GM11168 (cell line): ENCODE measurements around the gene BARX2.
"Not testable (repeated sequence)": the region's sequence is repeated elsewhere in the genome, so short reads cannot be mapped to it uniquely, and the experiment has no call there.

Experiments used
- in situ Hi-C: fragments of 300-500 bp; cut with MboI; formaldehyde crosslinking; loops from one replicate; pipeline ENCODE4 v1.12.0; 2022; ENCODE audit warnings: low sequenced_read_pairs; ENCODE audit not compliant: unreplicated experiment

Gene BARX2

GRCh38 chr11:129375751-129376657 lies at the start of gene BARX2:
Gene BARX2 (plus strand): TSS chr11:129375848. CDS start chr11:129376036, 188 bp downstream.
- in situ Hi-C loops, result loop anchor here (25.0 kb wide), 1 partner anchor 336 kb away; no protein-coding TSS in a partner anchor

- in situ Hi-C loops, result no loop called here
These were observed 48.7 kb upstream of the BARX2 start for GRCh38 chr11:129326921-129327320.

- in situ Hi-C loops, result not testable (repeated sequence)
These were observed 47.9 kb upstream of the BARX2 start for GRCh38 chr11:129327708-129328107.

GRCh38 chr11:129328756-129329155 lies 46.9 kb upstream of the BARX2 start:
- in situ Hi-C loops, result no loop called here

GRCh38 chr11:129331217-129331616 lies 44.4 kb upstream of the BARX2 start:
- in situ Hi-C loops, result no loop called here

GRCh38 chr11:129331871-129332274 lies 43.8 kb upstream of the BARX2 start:
- in situ Hi-C loops, result no loop called here

DNA sequence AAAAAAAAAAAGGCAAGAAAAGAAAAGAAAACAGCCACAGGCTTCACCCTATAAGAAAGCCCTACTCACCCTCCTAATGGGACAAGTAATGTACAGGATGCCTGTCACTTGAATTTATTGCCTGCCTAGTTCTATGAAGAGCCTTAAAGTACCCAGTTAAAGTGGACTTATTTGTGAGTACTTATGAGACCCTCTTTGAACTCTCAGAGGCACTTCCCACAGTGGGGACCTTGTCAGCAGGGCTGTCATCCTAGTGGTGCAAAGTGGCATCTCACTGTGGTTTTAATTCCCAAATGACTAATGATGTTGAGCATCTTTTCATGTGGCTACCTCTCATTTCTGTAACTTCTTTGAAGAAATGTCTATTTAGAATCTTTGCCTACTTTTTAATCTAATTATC lies 41.8 kb upstream of the BARX2 start:
- in situ Hi-C loops, result no loop called here

- in situ Hi-C loops, result not testable (repeated sequence)
These were observed 31.2 kb upstream of the BARX2 start for GRCh38 chr11:129344301-129344940.

- in situ Hi-C loops, result no loop called here
These were observed 28.7 kb upstream of the BARX2 start for GRCh38 chr11:129346916-129347315.

DNA sequence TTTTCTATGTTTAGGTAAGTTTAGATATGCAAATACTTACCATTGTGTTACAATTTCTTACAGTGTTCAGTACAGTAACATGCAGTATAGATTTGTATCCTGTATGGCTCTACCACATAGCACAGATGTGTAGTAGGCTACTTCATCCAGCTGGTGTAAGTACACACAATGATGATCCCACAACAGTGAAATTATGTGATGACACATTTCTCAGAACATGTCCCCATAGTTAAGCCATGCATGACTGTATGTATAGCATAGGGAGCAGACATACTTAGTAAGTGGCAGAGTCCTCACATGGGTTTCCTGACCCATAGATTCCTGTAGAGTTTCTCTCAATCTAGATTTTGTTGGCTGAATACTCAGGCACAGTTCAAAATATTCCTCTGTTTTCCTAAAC lies 26.8 kb upstream of the BARX2 start:
- in situ Hi-C loops, result no loop called here

DNA sequence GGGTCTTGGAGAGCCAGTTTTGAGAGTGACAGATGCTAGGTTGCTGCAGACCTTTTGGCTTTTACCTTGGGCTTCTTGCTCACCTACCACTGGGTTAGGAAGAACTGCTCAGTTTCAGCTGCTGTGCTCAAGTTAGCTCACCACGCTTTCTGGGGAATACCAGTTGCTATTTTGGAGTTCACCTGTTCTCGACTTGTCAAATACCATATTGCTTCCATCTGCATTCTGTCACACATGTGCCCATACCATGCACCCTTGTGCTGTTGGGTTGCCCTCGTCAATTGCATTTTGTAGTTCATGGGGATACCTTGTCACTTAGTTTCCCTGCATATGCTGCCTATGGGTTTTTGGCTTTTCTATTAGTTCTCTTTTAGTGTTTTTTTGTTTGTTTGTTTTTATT lies 23.0 kb upstream of the BARX2 start:
- in situ Hi-C loops, result no loop called here

- in situ Hi-C loops, result no loop called here
These were observed 21.0 kb upstream of the BARX2 start for GRCh38 chr11:129354691-129355090.

DNA sequence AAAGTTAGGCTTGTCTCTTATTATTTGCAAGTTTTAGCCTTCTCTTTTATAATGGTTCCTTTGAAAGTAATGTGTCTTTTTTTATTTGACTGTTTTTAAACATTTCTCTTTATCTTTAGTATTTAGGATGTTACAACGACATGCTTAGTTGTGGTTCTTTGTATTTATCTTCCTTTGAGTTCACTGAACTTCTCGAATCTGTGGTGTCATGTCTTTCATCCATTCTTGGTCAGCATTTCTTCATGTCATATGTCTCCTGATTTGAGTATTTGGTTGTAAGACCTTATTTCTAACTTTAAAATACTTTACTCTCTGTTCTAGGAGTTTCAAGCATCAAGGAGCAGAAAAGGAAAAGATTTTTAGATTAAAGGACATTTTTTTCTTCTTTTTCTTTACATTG lies 15.9 kb upstream of the BARX2 start:
- in situ Hi-C loops, result no loop called here

DNA sequence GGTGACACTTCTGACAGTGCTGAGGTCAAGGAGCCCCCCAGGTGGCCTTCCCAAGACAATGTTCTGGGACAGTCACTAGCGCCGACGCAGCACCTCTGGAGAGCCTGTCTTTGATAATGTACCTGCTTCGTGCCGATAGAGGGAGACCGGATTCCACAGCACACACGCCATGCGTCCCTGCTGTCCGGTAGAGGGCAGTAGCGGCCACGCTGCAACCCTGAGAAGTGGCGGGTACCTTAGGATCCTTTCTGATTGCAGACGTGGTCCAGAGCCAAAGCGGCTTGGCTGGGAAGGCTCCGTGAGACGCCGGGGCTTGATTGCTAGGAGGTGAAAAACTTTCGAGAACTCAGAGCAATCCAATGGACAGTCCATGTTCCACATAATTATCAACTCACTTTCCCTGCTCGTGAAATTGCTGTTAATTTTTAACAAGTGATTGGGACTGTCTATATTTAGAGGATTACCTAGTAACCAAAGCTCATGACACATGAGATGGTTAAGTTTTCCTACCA lies 11.4 kb upstream of the BARX2 start:
- in situ Hi-C loops, result no loop called here

- in situ Hi-C loops, result no loop called here
These were observed 9.8 kb upstream of the BARX2 start for GRCh38 chr11:129365816-129366215.

DNA sequence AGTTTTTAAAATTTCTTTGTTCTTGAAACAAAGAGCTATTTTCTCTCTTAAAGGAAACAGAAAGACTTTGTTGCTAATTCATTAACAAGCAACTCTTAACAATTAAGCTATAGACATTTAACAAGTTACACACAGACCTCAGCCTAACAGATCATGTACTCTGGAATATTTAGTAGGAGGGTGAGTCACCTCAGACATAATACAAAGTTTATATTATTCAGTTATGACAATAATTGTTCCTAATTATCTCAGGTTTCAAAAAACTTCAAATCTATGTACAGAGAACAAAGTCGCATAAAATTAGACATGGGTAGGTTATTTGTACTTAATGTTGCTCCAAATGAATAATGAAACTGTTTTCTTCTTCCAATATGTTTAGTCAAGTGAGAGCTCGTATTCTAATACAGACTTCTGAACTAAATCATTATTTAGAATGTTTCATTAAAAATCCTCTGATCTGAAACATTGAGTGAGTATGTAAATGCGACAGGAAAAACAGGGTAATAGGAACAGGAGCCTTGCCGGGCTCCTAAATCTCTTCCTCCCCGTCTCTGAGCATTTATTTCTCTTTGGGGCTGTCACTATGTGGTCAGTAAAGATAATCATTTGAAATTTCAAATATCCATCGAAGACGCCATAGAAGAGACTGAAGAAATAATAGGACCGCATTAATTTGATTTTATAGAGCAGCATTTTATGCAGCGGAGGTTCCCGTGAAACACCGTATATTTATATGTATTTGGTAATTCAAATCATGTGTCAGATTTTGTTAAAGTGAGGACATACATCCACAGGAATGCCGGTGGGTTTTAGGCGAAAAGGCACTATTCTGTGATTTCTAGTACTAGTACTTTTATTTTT lies 8.7 kb upstream of the BARX2 start:
- in situ Hi-C loops, result no loop called here

DNA sequence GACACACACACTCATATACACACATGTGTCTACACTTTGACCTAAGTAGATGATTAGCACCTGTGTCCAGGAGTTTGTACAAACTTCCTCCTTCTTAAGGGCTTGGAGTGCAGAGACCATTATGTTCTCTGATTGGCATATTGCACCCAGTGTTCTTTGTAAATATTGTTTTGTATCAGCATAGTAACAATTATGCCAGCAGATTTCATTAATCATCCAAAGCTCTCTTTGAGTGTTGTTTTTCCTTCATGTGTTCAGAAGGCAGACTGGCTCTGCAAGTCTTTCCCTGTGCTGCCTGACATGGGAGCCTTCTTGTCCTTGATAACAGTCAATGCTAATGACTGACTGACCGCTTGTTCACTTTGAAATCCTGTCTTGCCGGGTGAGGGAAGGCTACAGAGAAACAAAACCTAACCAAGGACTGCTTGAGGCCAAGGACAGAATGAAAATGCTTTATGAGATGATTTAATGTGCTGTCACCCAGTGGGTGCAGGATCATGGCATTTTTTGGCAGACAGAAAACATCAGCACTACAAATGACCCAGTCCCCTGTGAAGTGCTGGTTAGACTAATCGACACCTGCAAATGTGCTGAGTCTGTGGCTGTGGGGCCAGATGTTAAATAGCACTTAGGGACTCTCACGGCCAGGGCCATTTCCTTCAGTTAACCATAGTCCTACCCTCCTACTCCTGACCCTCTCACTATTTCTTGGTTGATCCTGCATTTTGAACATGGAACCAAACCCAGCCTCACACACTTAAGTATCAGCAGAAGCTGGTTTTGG lies 6.6 kb upstream of the BARX2 start:
- in situ Hi-C loops, result no loop called here

DNA sequence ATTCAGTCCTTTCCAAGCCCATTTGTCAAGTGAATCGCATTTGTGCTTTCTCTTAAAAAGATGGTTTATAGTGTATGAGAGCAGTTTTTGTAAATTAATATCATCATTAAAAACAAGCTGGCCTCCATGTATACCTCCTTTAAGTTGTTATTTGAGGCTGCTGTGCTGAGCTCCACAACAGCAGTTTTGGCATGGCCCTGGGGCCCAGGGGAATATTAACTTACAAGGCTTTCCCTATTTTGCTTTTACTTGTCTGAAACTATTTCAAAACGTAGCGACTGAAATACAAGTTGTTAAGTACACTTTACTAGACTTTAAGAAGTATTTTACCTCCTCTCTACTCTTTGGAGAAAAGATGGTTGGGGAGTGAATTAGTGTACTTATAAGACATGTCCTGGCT lies 4.9 kb upstream of the BARX2 start:
- in situ Hi-C loops, result no loop called here

- in situ Hi-C loops, result no loop called here
These were observed 2.8 kb upstream of the BARX2 start for GRCh38 chr11:129372609-129373488.
